Thymus (tissue), 11 donors: ENCODE results near the gene FHIT. TPM values are rescaled to one million over a fixed set of nuclear protein-coding genes. Genes with fewer than 3 reads are reported as not detected.

Source experiments
- DNase-seq, 9 donors: peaks; one replicate each; pipeline ENCODE4 v3.0.0-alpha.2; 2013; ENCODE audit warnings: low spot score in 9 of 9, low read depth in 6 of 9, missing footprints in 1 of 9
- H3K27ac ChIP-seq, 2 donors: one replicate each; pipeline ENCODE4 v1.5.1; 2013; ENCODE audit warnings: control low read depth in 1 of 2, low read depth in 1 of 2, low read length in 1 of 2, mild to moderate bottlenecking in 1 of 2, moderate library complexity in 1 of 2
- H3K27me3 ChIP-seq, 2 donors: one replicate each; pipeline ENCODE4 v1.5.1; 2013; ENCODE audit warnings: low read length in 1 of 2; ENCODE audit not compliant: control insufficient read depth in 2 of 2, insufficient read depth in 1 of 2
- H3K36me3 ChIP-seq, 2 donors: one replicate each; pipeline ENCODE4 v1.5.1; 2013; ENCODE audit warnings: low read length in 1 of 2, mild to moderate bottlenecking in 1 of 2, moderate library complexity in 1 of 2; ENCODE audit not compliant: control insufficient read depth in 2 of 2, insufficient read depth in 2 of 2
- H3K4me1 ChIP-seq, 2 donors: one replicate each; pipeline ENCODE4 v1.5.1; 2013; ENCODE audit warnings: low read length in 2 of 2; ENCODE audit not compliant: control insufficient read depth in 2 of 2, insufficient read depth in 2 of 2
- H3K4me3 ChIP-seq, 2 donors: one replicate each; pipeline ENCODE4 v1.5.1; 2013; ENCODE audit warnings: low read length in 2 of 2, control low read depth in 1 of 2, mild to moderate bottlenecking in 1 of 2
- H3K9me3 ChIP-seq, 2 donors: one replicate each; pipeline ENCODE4 v1.5.1; 2013; ENCODE audit warnings: low read length in 1 of 2, mild to moderate bottlenecking in 1 of 2; ENCODE audit not compliant: control insufficient read depth in 2 of 2, insufficient read depth in 1 of 2
- WGBS: extraction: QIAGEN DNeasy Blood & Tissue Kit; methylation state at CpG from one replicate; pipeline ENCODE4 v1.1.7; 2013; 5-methylcytosine and 5-hydroxymethylcytosine counted together
- polyA plus RNA-seq: library from polyadenylated mRNA; stranded (reverse); fragments of 200-250 nt; gene quantifications from one replicate; pipeline ENCODE4 v1.2.3, GENCODE V29; 2013
- total RNA-seq: library from RNA; stranded (reverse); fragments of 120-200 nt; gene quantifications from one replicate; pipeline ENCODE4 v1.2.4, GENCODE V29; 2013
- donor health status: healthy.

FHIT gene
- total and polyA plus RNA-seq, 2 donors: 9.2 to 13.2 TPM

GRCh38 chr3:59920822-59921221, 1330.4 kb downstream of the FHIT start:
- DNase-seq: no peak
- Histone ChIP-seq H3K27me3 (no peaks in the 10 kb centered on the region), H3K9me3 (no peaks in the 10 kb centered on the region), H3K4me3 (no peak overlapping the region), H3K4me1 (peaks cover 0 to 7% of the 10 kb centered on the region in 2 donors), H3K27ac (no peak overlapping the region), H3K36me3 (no peaks in the 10 kb centered on the region)
- WGBS: 96% methylated on average over 5 of the region's 5 CpGs

GRCh38 chr3:59919586-59919985, 1331.7 kb downstream of the FHIT start:
- H3K4me3 ChIP-seq: no peak overlapping the region
- H3K4me1 ChIP-seq: peaks cover 0 to 7% of the 10 kb centered on the region in 2 donors
- no peak overlapping the region for H3K27ac ChIP-seq
- no peaks in the 10 kb centered on the region for H3K36me3 ChIP-seq
- no peaks in the 10 kb centered on the region for H3K9me3 ChIP-seq
- WGBS: over 99% methylated on average over 2 of the region's 2 CpGs
- no peaks in the 10 kb centered on the region for H3K27me3 ChIP-seq
- DNase-seq: no peak

- WGBS: 98% methylated on average over 6 of the region's 6 CpGs
- H3K4me3 ChIP-seq: no peak overlapping the region
- H3K9me3 ChIP-seq: peaks cover 0 to under 1% of the 10 kb centered on the region in 2 donors
- DNase-seq: no peak
- peaks cover 0 to 3% of the 10 kb centered on the region in 2 donors for H3K4me1 ChIP-seq
- no peak overlapping the region for H3K27ac ChIP-seq
- H3K27me3 ChIP-seq: no peaks in the 10 kb centered on the region
- H3K36me3 ChIP-seq: no peaks in the 10 kb centered on the region
These were observed 1337.0 kb downstream of the FHIT start for GRCh38 chr3:59914251-59914650.

GRCh38 chr3:59913645-59914044, 1337.6 kb downstream of the FHIT start:
- Histone ChIP-seq H3K4me3 (no peak overlapping the region), H3K9me3 (peaks cover 0 to 3% of the 10 kb centered on the region in 2 donors), H3K4me1 (peaks cover 0 to 3% of the 10 kb centered on the region in 2 donors), H3K36me3 (no peaks in the 10 kb centered on the region), H3K27me3 (no peaks in the 10 kb centered on the region), H3K27ac (no peak overlapping the region)
- WGBS: 96% methylated on average over 1 of the region's 1 CpG
- DNase-seq: no peak

GRCh38 chr3:59908701-59909100, 1342.6 kb downstream of the FHIT start:
- Histone ChIP-seq H3K27me3 (no peaks in the 10 kb centered on the region), H3K4me1 (no peaks in the 10 kb centered on the region), H3K4me3 (no peak overlapping the region), H3K36me3 (no peaks in the 10 kb centered on the region), H3K27ac (no peak overlapping the region), H3K9me3 (peaks cover 0 to 7% of the 10 kb centered on the region in 2 donors)
- DNase-seq: no peak
- WGBS: 90% methylated on average over 2 of the region's 2 CpGs

- Histone ChIP-seq H3K27me3 (no peaks in the 10 kb centered on the region), H3K4me1 (no peaks in the 10 kb centered on the region), H3K27ac (no peak overlapping the region), H3K4me3 (no peak overlapping the region), H3K36me3 (no peaks in the 10 kb centered on the region), H3K9me3 (peaks cover 0 to 7% of the 10 kb centered on the region in 2 donors)
- 97% methylated on average over 2 of the region's 2 CpGs for WGBS
- no peak for DNase-seq
These were observed 1343.0 kb downstream of the FHIT start for GRCh38 chr3:59908280-59908679.

GRCh38 chr3:59904296-59904695, 1347.0 kb downstream of the FHIT start:
- WGBS: over 99% methylated on average over 3 of the region's 3 CpGs

GRCh38 chr3:59899061-59899460, 1352.2 kb downstream of the FHIT start:
- Histone ChIP-seq H3K36me3 (no peaks in the 10 kb centered on the region), H3K4me3 (no peak overlapping the region), H3K4me1 (peaks cover 0 to 12% of the 10 kb centered on the region in 2 donors), H3K27me3 (no peaks in the 10 kb centered on the region), H3K9me3 (no peaks in the 10 kb centered on the region), H3K27ac (no peak overlapping the region)
- DNase-seq: no peak
- 92% methylated on average over 1 of the region's 1 CpG for WGBS

More at GRCh38 chr3:59904296-59904695, 1347.0 kb downstream of the FHIT start:
- Histone ChIP-seq H3K27ac (no peak overlapping the region), H3K4me1 (no peaks in the 10 kb centered on the region), H3K9me3 (peaks cover 0 to 7% of the 10 kb centered on the region in 2 donors), H3K4me3 (no peak overlapping the region), H3K27me3 (no peaks in the 10 kb centered on the region), H3K36me3 (no peaks in the 10 kb centered on the region)
- no peak for DNase-seq

- H3K4me1 ChIP-seq: peaks cover 0 to 12% of the 10 kb centered on the region in 2 donors
- no peaks in the 10 kb centered on the region for H3K9me3 ChIP-seq
- peak in 1 of 9 donors; percentile 31 for DNase-seq
- WGBS: 62% methylated on average over 3 of the region's 3 CpGs
- no peak overlapping the region for H3K4me3 ChIP-seq
- H3K36me3 ChIP-seq: no peaks in the 10 kb centered on the region
- no peaks in the 10 kb centered on the region for H3K27me3 ChIP-seq
- peak overlapping the region in 1 of 2 donors; percentile 4 for H3K27ac ChIP-seq
These were observed 1355.3 kb downstream of the FHIT start for GRCh38 chr3:59895972-59896371.
